ENCODE measurements around the gene TSPAN5.
A peak's percentile ranks its signal among the peaks of the same experiment; 100 is the strongest.

DNA sequence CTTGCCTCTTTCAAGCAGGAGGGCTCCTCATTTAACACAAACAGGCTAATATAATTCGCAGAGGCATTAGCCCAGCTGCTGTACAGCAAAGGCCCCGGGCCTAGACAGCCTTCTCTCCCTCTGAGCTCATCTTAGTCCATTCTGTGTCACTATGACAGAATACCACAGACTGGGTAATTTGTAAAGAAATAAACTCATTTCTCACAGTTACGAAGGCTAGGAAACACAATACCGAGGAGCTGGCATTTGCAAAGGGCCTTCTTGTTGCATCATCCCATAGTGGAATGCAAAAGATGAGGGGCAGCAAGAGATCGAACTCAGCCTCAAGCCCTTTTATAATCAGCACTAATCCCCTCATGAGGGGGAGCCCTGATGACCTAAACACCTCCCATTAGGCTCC, 48.5 kb downstream of the TSPAN5 start:
- TF ChIP-seq, protein P1, sequence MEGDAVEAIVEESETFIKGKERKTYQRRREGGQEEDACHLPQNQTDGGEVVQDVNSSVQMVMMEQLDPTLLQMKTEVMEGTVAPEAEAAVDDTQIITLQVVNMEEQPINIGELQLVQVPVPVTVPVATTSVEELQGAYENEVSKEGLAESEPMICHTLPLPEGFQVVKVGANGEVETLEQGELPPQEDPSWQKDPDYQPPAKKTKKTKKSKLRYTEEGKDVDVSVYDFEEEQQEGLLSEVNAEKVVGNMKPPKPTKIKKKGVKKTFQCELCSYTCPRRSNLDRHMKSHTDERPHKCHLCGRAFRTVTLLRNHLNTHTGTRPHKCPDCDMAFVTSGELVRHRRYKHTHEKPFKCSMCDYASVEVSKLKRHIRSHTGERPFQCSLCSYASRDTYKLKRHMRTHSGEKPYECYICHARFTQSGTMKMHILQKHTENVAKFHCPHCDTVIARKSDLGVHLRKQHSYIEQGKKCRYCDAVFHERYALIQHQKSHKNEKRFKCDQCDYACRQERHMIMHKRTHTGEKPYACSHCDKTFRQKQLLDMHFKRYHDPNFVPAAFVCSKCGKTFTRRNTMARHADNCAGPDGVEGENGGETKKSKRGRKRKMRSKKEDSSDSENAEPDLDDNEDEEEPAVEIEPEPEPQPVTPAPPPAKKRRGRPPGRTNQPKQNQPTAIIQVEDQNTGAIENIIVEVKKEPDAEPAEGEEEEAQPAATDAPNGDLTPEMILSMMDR (conservative IDR thresholded peaks at IDR 0.05; ENCODE audit: low read depth, low read length), result no peak
- peak; percentile 84 for TF ChIP-seq CEBPB (IDR thresholded peaks at IDR 0.05; ENCODE audit: low read depth, low read length)
- no peak for TF ChIP-seq POLR2A (IDR thresholded peaks at IDR 0.05; ENCODE audit: low read depth, low read length)
- TF ChIP-seq MAZ (IDR thresholded peaks at IDR 0.05; ENCODE audit: borderline replicate concordance, low read depth, low read length), result no peak
- no peak for TF ChIP-seq RAD21 (IDR thresholded peaks at IDR 0.05; ENCODE audit: low read length)
- TF ChIP-seq BHLHE40 (IDR thresholded peaks at IDR 0.05; ENCODE audit: low read depth, low read length), result no peak
- no peak for TF ChIP-seq SMC3 (IDR thresholded peaks at IDR 0.05; ENCODE audit: low read depth, low read length)
- TF ChIP-seq RFX5 (IDR thresholded peaks at IDR 0.05; ENCODE audit: low read depth, low read length), result no peak
- TF ChIP-seq, protein P2, sequence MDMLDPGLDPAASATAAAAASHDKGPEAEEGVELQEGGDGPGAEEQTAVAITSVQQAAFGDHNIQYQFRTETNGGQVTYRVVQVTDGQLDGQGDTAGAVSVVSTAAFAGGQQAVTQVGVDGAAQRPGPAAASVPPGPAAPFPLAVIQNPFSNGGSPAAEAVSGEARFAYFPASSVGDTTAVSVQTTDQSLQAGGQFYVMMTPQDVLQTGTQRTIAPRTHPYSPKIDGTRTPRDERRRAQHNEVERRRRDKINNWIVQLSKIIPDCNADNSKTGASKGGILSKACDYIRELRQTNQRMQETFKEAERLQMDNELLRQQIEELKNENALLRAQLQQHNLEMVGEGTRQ (IDR thresholded peaks at IDR 0.05; ENCODE audit: low read depth, low read length), result no peak

Measured in IMR-90 (cell line).